ENCODE results near the gene PI16. TPM values are rescaled to one million over a fixed set of nuclear protein-coding genes. Genes with fewer than 3 reads are reported as not detected.
"Not testable (repeated sequence)": the region's sequence is repeated elsewhere in the genome, so short reads cannot be mapped to it uniquely, and the experiment has no call there.

The PI16 gene
- total and polyA plus RNA-seq, 5 donors from 2014 or later = 31.9 to 113 (median 62.3) TPM

DNA sequence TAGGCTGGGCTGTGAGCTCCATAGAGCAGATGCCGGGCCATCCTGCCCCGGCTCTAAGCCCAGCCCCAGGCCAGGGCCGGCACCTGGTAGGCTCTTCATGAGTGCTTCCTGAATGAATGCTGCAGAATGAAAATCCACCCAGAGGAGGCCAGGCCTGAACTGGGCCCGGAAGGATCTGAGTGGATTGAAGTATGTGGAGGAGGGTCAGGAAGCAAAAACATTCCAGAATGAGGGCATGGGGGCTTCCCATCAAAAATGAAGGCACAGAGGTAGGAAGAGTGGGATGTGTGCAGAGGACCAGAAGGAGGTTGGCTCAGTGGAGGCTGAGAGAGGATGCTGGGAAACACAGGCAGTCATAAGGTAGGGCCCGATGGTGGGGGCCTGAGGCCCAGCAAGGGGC is 15.5 kb upstream of the PI16 start:
- H3K9me3 ChIP-seq (ENCODE audit: control insufficient read depth in 2 of 2, low read length in 2 of 2); H3K4me3 Mint-ChIP-seq; H3K36me3 ChIP-seq (ENCODE audit: control insufficient read depth, insufficient read depth, low read length); H3K4me1 Mint-ChIP-seq; H3K27ac ChIP-seq (ENCODE audit: insufficient read depth, low read length, poor library complexity, severe bottlenecking); H3K27me3 ChIP-seq (ENCODE audit: control insufficient read depth, insufficient read depth, low read length); H3K4me3 ChIP-seq (ENCODE audit: low read depth, low read length); H3K36me3 Mint-ChIP-seq; DNase-seq; H3K4me1 ChIP-seq (ENCODE audit: control insufficient read depth, insufficient read depth, low read length, poor library complexity, severe bottlenecking); ATAC-seq (ENCODE audit: low read depth in 2 of 2); H3K27ac Mint-ChIP-seq; H3K9me3 Mint-ChIP-seq: not testable (repeated sequence)
- peaks cover 24% of the 10 kb centered on the region for H3K27me3 Mint-ChIP-seq

DNA sequence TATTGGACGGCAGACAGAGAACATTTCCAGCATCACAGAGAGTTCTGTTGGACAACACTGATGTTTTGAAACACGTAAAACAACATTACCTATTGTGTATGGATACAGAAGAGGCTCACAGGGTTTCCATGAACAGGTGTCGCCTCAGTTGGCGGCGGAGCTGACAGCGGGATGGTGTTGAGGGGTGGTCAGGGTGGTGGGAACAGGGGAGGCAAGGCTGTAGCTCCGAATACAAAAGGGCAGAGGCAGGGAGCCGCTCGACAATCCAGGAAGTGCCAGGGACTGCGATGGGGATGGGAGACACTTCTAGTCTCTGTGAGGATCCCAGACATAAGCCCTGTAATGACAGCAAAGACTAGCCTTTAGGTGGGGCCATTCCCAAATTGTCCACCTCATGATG is 14.5 kb upstream of the PI16 start:
- H3K27me3 ChIP-seq (ENCODE audit: control insufficient read depth, insufficient read depth, low read length) = peaks cover 3% of the 10 kb centered on the region
- no peak overlapping the region for H3K4me3 ChIP-seq (ENCODE audit: low read depth, low read length)
- DNase-seq (no peak), ATAC-seq (ENCODE audit: low read depth in 2 of 2) (no peak)
- no peaks in the 10 kb centered on the region for H3K9me3 ChIP-seq (ENCODE audit: control insufficient read depth in 2 of 2, low read length in 2 of 2)
- no peaks in the 10 kb centered on the region for H3K36me3 ChIP-seq (ENCODE audit: control insufficient read depth, insufficient read depth, low read length)
- no peak overlapping the region for H3K27ac Mint-ChIP-seq
- no peaks in the 10 kb centered on the region for H3K9me3 Mint-ChIP-seq
- H3K27me3 Mint-ChIP-seq = peaks cover 22% of the 10 kb centered on the region
- H3K4me1 ChIP-seq (ENCODE audit: control insufficient read depth, insufficient read depth, low read length, poor library complexity, severe bottlenecking) = no peaks in the 10 kb centered on the region
- H3K4me3 Mint-ChIP-seq = no peak overlapping the region
- no peaks in the 10 kb centered on the region for H3K36me3 Mint-ChIP-seq
- H3K27ac ChIP-seq (ENCODE audit: insufficient read depth, low read length, poor library complexity, severe bottlenecking) = no peak overlapping the region
- peaks cover 0 to 12% (median 0%) of the 10 kb centered on the region in 4 donors for H3K4me1 Mint-ChIP-seq

DNA sequence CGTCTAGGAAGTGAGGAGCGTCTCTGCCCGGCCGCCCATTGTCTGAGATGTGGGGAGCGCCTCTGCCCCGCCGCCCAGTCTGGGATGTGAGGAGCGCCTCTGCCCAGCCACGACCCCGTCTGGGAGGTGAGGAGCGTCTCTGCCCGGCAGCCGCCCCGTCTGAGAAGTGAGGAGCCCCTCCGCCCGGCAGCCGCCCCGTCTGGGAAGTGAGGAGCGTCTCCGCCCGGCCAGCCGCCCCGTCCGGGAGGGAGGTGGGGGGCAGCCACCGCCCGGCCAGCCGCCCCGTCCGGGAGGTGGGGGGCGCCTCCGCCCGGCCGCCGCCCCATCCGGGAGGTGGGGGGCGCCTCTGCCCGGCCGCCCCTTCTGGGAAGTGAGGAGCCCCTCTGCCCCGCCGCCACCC is 13.0 kb upstream of the PI16 start:
- not testable (repeated sequence) for ATAC-seq (ENCODE audit: low read depth in 2 of 2); H3K27me3 ChIP-seq (ENCODE audit: control insufficient read depth, insufficient read depth, low read length); H3K4me1 Mint-ChIP-seq; H3K36me3 ChIP-seq (ENCODE audit: control insufficient read depth, insufficient read depth, low read length); H3K9me3 Mint-ChIP-seq; H3K36me3 Mint-ChIP-seq; H3K4me1 ChIP-seq (ENCODE audit: control insufficient read depth, insufficient read depth, low read length, poor library complexity, severe bottlenecking); H3K4me3 ChIP-seq (ENCODE audit: low read depth, low read length); H3K9me3 ChIP-seq (ENCODE audit: control insufficient read depth in 2 of 2, low read length in 2 of 2); DNase-seq; H3K4me3 Mint-ChIP-seq; H3K27ac ChIP-seq (ENCODE audit: insufficient read depth, low read length, poor library complexity, severe bottlenecking); H3K27ac Mint-ChIP-seq
- H3K27me3 Mint-ChIP-seq = peaks cover 17% of the 10 kb centered on the region

DNA sequence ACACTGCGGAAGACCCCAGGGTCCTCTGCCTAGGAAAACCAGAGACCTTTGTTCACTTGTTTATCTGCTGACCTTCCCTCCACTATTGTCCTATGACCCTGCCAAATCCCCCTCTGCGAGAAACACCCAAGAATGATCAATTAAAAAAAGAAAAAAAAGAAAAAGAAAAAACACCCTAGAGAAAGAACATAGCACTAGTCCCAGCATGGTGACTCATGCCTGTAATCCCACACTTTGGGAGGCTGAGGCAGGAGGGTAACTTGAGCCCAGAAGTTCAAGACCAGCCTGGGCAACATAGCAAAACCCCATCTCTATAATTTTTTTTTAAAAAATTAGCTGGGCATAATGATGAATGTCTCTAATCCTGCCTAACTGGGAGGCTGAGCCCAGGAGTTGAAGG is 12.2 kb upstream of the PI16 start:
- not testable (repeated sequence) for H3K9me3 ChIP-seq (ENCODE audit: control insufficient read depth in 2 of 2, low read length in 2 of 2); H3K36me3 ChIP-seq (ENCODE audit: control insufficient read depth, insufficient read depth, low read length); ATAC-seq (ENCODE audit: low read depth in 2 of 2); H3K9me3 Mint-ChIP-seq; H3K4me3 ChIP-seq (ENCODE audit: low read depth, low read length); H3K27me3 ChIP-seq (ENCODE audit: control insufficient read depth, insufficient read depth, low read length); H3K36me3 Mint-ChIP-seq; DNase-seq; H3K4me3 Mint-ChIP-seq; H3K27ac ChIP-seq (ENCODE audit: insufficient read depth, low read length, poor library complexity, severe bottlenecking); H3K4me1 Mint-ChIP-seq; H3K4me1 ChIP-seq (ENCODE audit: control insufficient read depth, insufficient read depth, low read length, poor library complexity, severe bottlenecking)
- H3K27ac Mint-ChIP-seq = peak overlapping the region in 1 of 3 donors; percentile 26
- peaks cover 17% of the 10 kb centered on the region for H3K27me3 Mint-ChIP-seq

DNA sequence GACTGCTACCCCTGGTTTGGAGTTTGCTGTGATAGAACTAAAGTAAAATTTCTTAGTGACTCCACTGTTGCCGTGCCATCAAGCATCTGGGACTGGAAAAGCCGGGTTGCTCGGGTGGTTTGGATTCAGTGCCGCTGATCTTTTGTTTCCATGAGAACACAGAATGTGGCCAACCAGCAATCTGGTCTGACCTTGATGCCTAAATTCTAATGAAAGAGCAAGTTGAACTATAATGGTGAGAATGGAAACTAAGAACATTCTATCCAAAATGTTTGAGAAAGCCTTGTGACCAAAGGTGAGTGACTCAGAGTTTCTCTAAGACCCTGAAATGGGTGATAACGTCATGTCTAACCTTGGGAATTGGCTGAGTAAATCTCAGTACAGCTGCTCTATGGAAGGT is 9.9 kb upstream of the PI16 start:
- H3K9me3 ChIP-seq (ENCODE audit: control insufficient read depth in 2 of 2, low read length in 2 of 2) = no peaks in the 10 kb centered on the region
- H3K4me1 Mint-ChIP-seq = peaks cover 2 to 28% (median 15%) of the 10 kb centered on the region in 4 donors
- no peak for DNase-seq
- no peak overlapping the region for H3K27ac Mint-ChIP-seq
- no peak overlapping the region for H3K27ac ChIP-seq (ENCODE audit: insufficient read depth, low read length, poor library complexity, severe bottlenecking)
- H3K27me3 ChIP-seq (ENCODE audit: control insufficient read depth, insufficient read depth, low read length) = peaks cover 3% of the 10 kb centered on the region
- H3K36me3 ChIP-seq (ENCODE audit: control insufficient read depth, insufficient read depth, low read length) = no peaks in the 10 kb centered on the region
- peaks cover 25% of the 10 kb centered on the region for H3K4me1 ChIP-seq (ENCODE audit: control insufficient read depth, insufficient read depth, low read length, poor library complexity, severe bottlenecking)
- no peak for ATAC-seq (ENCODE audit: low read depth in 2 of 2)
- H3K36me3 Mint-ChIP-seq = no peaks in the 10 kb centered on the region
- no peak overlapping the region for H3K4me3 Mint-ChIP-seq
- H3K4me3 ChIP-seq (ENCODE audit: low read depth, low read length) = no peak overlapping the region
- peaks cover 12% of the 10 kb centered on the region for H3K27me3 Mint-ChIP-seq
- H3K9me3 Mint-ChIP-seq = no peaks in the 10 kb centered on the region

DNA sequence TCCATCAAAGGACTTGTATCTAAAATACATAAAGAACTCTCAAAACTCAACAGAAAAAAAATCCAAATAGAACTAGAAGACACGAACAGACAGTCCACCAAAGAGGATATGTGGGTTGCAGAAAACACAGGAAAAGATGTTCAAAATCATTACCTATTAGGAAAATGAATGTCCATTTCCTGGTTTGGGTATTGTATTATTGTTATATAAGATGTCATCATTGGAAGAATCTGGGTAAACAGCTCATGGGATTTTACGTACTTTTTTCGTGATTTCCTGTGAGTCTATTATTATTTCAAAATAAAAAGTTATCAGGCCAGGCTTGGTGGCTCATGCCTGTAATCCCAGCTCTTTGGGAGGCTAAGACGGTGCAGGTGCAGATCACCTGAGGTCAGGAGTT is 9.2 kb upstream of the PI16 start:
- Histone ChIP-seq H3K4me1 (ENCODE audit: control insufficient read depth, insufficient read depth, low read length, poor library complexity, severe bottlenecking) (peaks cover 25% of the 10 kb centered on the region), H3K9me3 (ENCODE audit: control insufficient read depth in 2 of 2, low read length in 2 of 2) (no peaks in the 10 kb centered on the region), H3K36me3 (ENCODE audit: control insufficient read depth, insufficient read depth, low read length) (no peaks in the 10 kb centered on the region), H3K4me3 (ENCODE audit: low read depth, low read length) (no peak overlapping the region), H3K27ac (ENCODE audit: insufficient read depth, low read length, poor library complexity, severe bottlenecking) (no peak overlapping the region), H3K27me3 (ENCODE audit: control insufficient read depth, insufficient read depth, low read length) (peaks cover 3% of the 10 kb centered on the region)
- Mint-ChIP-seq H3K27me3 (peaks cover 6% of the 10 kb centered on the region), H3K4me1 (peaks cover 2 to 33% (median 18%) of the 10 kb centered on the region in 4 donors), H3K9me3 (no peaks in the 10 kb centered on the region), H3K36me3 (no peaks in the 10 kb centered on the region), H3K4me3 (peak overlapping the region in 1 of 4 donors; percentile 9), H3K27ac (no peak overlapping the region)
- ATAC-seq (ENCODE audit: low read depth in 2 of 2) (no peak), DNase-seq (no peak)

DNA sequence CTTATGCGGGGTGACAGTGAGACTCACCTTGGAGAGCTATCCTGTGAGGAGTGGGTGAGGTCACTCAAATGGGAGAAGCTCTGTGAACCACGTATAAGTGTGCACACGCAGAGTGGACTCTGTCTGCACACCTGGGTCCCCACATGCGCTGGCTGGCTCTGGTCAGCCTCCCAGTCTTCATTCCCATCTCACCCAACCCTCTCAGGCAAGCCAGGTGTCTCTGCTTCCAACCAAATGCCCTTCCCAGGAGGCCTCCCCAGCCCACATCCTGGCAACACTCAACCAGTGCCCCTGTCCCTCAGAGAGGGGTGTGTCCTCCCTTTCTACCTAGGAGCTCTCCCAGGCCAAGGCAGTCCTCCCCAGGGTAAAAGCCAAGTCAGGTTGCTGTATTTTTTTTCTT is 8.0 kb upstream of the PI16 start:
- Histone ChIP-seq H3K36me3 (ENCODE audit: control insufficient read depth, insufficient read depth, low read length) (no peaks in the 10 kb centered on the region), H3K9me3 (ENCODE audit: control insufficient read depth in 2 of 2, low read length in 2 of 2) (no peaks in the 10 kb centered on the region), H3K27me3 (ENCODE audit: control insufficient read depth, insufficient read depth, low read length) (peaks cover 3% of the 10 kb centered on the region), H3K27ac (ENCODE audit: insufficient read depth, low read length, poor library complexity, severe bottlenecking) (no peak overlapping the region), H3K4me3 (ENCODE audit: low read depth, low read length) (no peak overlapping the region), H3K4me1 (ENCODE audit: control insufficient read depth, insufficient read depth, low read length, poor library complexity, severe bottlenecking) (peaks cover 25% of the 10 kb centered on the region)
- Mint-ChIP-seq H3K27me3 (peaks cover 4% of the 10 kb centered on the region), H3K4me1 (peaks cover 2 to 33% (median 18%) of the 10 kb centered on the region in 4 donors), H3K36me3 (no peaks in the 10 kb centered on the region), H3K27ac (no peak overlapping the region), H3K4me3 (no peak overlapping the region), H3K9me3 (no peaks in the 10 kb centered on the region)
- ATAC-seq (ENCODE audit: low read depth in 2 of 2) = no peak
- DNase-seq = no peak

DNA sequence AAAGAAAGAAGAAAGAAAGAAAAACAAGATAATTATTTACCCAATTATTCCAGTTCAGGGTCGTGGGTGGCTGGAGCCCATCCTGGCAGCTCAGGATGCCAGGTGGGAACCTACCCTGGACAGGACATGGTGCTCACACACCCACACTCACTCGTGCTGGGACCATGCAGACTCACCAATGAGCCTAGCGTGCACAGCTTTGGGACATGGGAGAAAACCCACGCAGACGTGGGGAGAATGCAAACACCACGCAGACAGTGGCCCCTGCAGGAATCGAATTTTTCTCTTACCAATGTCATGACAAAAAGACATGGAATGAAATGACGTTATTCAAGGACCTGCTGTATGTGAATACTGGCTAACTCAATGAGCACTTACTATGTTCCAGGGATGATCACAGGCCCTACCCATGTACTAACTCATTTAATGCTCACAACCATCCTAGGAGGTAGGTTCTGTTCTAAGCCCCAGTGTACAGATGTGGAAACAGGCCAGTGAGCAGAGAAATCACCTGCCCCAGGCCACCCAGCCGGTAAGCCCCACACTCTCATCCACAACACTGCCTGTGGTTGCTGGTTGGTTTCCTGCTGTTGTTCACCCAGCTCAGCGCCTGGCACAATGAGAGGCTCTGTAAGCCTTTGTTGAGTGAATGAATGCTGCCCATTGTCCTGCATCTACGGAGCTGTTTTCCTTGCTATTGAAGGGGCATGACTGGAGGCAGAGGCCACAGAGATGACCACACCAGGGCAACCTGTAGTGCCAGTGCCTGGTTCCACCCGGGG is 6.8 kb upstream of the PI16 start:
- Histone ChIP-seq H3K4me3 (ENCODE audit: low read depth, low read length) (peak overlapping the region; percentile 44), H3K36me3 (ENCODE audit: control insufficient read depth, insufficient read depth, low read length) (no peaks in the 10 kb centered on the region), H3K4me1 (ENCODE audit: control insufficient read depth, insufficient read depth, low read length, poor library complexity, severe bottlenecking) (peaks cover 25% of the 10 kb centered on the region), H3K27me3 (ENCODE audit: control insufficient read depth, insufficient read depth, low read length) (peaks cover 3% of the 10 kb centered on the region), H3K27ac (ENCODE audit: insufficient read depth, low read length, poor library complexity, severe bottlenecking) (no peak overlapping the region), H3K9me3 (ENCODE audit: control insufficient read depth in 2 of 2, low read length in 2 of 2) (no peaks in the 10 kb centered on the region)
- Mint-ChIP-seq H3K9me3 (no peaks in the 10 kb centered on the region), H3K27ac (peak overlapping the region in 1 of 3 donors; percentile 72), H3K4me1 (peaks cover 2 to 34% (median 18%) of the 10 kb centered on the region in 4 donors), H3K36me3 (no peaks in the 10 kb centered on the region), H3K27me3 (peaks cover 4% of the 10 kb centered on the region), H3K4me3 (peak overlapping the region in 3 of 4 donors; percentile 22 to 62 (median 54))
- DNase-seq = peak in 2 of 3 donors; percentile 47 to 69
- peak; percentile 90 to 94 for ATAC-seq (ENCODE audit: low read depth in 2 of 2)

Data from CD4-positive, CD25-positive, alpha-beta regulatory T cell (primary cell).